NCI-H2081 (cell line): ENCODE data around the gene HERC3.

ENCODE experiments used
- DNase-seq, 2 experiments: peaks; one replicate each; lab custom pipeline; 2025; lab: John Stamatoyannopoulos, UW

The HERC3 gene

DNA sequence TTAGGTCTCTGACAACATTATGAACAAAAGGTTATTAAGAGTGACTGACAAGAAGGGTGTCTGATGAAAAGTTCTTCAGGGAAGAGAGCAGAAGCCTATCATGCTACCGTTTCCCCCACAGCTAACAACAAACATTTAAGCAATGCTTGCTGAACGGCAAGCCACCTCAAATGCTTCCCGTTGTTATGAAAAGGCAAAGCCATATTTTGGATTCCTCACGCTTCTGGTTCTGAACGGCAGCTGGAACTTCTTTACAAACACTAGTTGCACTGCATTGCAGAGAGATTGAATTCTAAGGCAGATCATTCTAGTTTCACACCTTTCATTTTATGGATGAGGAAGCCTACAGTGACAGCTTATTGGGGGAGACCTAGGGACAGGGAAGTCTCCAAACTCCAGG, 153.9 kb downstream of the HERC3 start:
- no peak for DNase-seq

- DNase-seq = no peak
Measured at GRCh38 chr4:88747351-88747750, 155.1 kb downstream of the HERC3 start.

DNA sequence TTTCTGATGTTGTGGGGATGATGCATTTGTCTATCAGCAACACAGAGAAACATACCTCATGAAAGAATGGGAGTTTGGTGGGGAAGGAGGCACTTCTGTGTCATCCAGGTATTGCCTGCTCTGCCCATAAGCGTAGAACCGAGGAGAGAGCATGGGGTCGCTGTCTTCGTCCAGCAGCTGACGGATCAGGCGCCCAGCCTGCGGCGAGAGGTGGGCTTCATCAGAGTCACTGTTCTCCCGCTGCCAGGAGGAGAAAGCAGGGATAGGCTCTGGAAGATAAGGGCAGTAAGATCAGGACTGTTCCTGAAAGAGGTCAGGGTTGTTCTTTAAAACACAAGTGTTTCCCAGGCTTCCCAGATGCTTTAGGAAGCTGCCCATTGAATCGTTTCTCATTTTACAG, 158.1 kb downstream of the HERC3 start:
- DNase-seq = no peak

GRCh38 chr4:88751258-88752075, 159.2 kb downstream of the HERC3 start:
- no peak for DNase-seq

GRCh38 chr4:88752076-88752463, 159.8 kb downstream of the HERC3 start:
- no peak for DNase-seq

DNA sequence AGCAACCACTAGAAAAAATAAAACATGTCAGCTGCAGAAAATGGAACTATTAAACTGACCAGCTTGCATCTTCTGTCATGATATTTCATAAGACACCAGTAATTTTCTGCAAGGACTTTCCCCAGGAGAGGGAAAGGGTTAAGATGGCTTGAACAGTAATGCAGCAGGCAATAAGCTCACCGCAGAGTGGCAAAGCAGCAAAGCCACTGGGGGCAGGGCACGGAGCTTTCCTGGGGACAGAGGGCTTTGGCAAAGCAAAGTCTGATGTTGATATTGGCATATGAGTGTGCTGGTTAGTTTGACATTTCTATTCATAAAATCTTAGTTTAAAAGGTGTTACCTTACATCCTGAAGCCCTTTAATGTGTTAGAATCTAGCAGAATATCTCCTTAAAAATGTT, 160.5 kb downstream of the HERC3 start:
- no peak for DNase-seq

DNA sequence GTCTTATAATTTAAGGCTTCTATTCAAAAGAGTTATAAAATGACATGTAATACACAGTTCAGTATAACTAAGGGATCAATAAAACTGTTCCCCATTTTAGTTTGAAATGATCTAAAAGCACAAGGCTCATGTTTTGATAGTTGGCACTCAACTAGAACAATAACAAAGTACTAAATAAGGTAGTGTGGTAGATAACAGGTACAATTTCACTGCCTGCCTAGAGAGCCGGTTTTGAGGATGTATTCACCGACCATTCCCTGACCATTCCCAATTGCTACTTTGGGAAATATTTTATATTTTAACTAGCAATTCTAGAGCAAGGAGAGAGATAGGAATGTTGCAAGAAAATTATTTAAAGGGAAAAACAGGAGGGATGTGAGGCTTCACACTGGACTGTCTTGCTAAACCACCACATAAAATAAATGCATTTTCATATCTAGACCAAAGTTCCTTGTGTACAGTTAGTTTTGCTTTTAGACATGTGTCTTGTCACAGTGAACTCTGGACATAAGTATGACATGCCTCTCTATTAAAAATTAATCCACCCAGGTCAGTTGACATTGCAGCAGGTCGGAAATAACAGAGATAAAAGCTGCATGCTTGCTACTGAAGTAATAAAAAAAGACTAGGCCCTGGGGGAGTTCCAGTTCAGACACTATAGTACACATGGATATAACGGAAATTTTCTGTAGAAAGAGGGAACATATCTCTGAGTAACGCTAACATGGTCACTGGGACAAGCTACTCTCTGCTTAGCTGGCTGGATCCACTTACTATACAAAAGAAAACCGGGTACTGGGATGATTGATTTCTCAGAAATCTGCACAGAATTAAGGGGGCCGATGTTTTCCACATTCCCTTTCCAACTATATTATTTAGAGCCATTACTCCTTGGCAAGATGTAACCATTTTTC, 161.6 kb downstream of the HERC3 start:
- DNase-seq = no peak

GRCh38 chr4:88754796-88755195, 162.5 kb downstream of the HERC3 start:
- no peak for DNase-seq

DNA sequence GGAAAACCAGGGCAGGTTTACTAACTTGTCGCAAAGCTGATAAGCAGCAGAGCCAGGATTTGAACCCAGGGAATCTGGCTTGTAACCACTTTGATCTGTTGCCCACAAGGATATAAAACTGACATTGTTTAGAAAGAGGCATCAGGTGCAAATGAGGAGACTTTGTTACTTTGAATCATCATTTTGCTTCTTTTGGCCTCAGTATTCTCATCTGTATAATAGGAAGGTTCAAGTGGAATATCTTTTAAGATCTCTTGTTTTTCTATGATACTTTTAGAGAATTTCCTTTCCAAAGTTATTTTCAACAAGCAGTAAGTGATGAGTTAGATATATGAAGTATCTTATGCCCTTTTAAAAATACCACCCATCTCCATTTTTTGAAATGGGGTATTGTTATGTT, 163.2 kb downstream of the HERC3 start:
- DNase-seq = no peak

GRCh38 chr4:88756149-88756548, 163.9 kb downstream of the HERC3 start:
- DNase-seq = no peak

DNA sequence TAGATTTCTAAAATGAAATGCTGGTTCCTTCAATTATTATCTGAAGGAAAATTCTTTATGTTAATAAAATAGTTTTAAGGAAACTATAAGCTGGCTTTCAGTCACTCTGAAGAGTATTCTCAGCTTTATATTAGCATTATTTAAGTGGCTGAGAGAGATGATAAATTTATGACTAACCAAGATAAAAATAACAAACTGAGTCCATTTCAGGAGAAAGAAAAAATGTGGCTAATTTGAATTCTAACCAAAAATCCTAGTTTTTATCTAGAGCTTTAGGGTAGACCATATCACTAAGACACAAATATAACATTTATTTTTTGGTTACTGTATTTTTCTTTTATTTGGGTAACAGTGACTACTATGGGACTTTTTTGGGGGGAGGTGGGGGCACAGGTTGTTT, 164.8 kb downstream of the HERC3 start:
- no peak for DNase-seq

DNA sequence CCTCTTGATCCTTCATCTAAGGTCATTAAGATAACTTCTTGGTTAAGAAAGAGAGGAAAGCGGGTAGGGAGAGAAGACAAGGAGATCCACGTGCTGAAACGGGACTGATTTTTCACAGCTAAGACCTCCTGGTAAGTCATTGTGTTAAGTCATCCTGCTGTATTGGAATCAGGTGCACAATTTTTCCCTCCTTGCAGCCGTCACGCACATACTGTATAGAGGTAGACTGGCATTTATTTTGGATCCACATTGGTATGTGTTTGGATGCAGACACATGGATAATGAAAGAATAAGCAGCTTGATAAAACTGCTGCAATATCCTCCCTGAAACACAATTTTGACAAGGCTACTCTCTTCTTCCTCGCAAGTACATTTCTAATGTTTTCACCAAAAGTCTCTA, 165.5 kb downstream of the HERC3 start:
- no peak for DNase-seq
